IgD-negative memory B cell (primary cell): ENCODE data around the gene PGAP6. TPM values are rescaled to one million over a fixed set of nuclear protein-coding genes. Genes with fewer than 3 reads are reported as not detected.
"Not testable (repeated sequence)": the region's sequence is repeated elsewhere in the genome, so short reads cannot be mapped to it uniquely, and the experiment has no call there.

Source experiments
- H3K27ac Mint-ChIP-seq, 3 donors: one replicate each; pipeline ENCODE4 v1.8.0; 2020 to 2022; ENCODE audit warnings: mild to moderate bottlenecking in 3 of 3, mixed read lengths in 3 of 3, moderate library complexity in 1 of 3
- H3K27me3 Mint-ChIP-seq: one replicate; pipeline ENCODE4 v1.8.0; 2021; ENCODE audit warnings: mixed read lengths
- H3K36me3 Mint-ChIP-seq: one replicate; pipeline ENCODE4 v1.8.0; 2020; ENCODE audit warnings: mild to moderate bottlenecking, mixed read lengths
- H3K4me1 Mint-ChIP-seq, 3 donors: one replicate each; pipeline ENCODE4 v1.8.0; 2020 to 2022; ENCODE audit warnings: mixed read lengths in 3 of 3, mild to moderate bottlenecking in 1 of 3
- H3K4me3 Mint-ChIP-seq, 4 donors: one replicate each; pipeline ENCODE4 v1.8.0; 2020 to 2022; ENCODE audit warnings: mild to moderate bottlenecking in 4 of 4, mixed read lengths in 4 of 4, moderate library complexity in 3 of 4
- H3K9me3 Mint-ChIP-seq, 3 donors: one replicate each; pipeline ENCODE4 v1.8.0; 2020 to 2021; ENCODE audit warnings: mixed read lengths in 3 of 3, mild to moderate bottlenecking in 1 of 3
- polyA plus RNA-seq: library from polyadenylated mRNA; unstranded; fragments of 300-500 nt; fragmentation: Illumina TruSeq; gene quantifications from one replicate; pipeline ENCODE4 v1.2.3, GENCODE V29; 2021

Gene PGAP6
- polyA plus RNA-seq, 1 donor from 2014 or later, result 7.3 TPM

DNA sequence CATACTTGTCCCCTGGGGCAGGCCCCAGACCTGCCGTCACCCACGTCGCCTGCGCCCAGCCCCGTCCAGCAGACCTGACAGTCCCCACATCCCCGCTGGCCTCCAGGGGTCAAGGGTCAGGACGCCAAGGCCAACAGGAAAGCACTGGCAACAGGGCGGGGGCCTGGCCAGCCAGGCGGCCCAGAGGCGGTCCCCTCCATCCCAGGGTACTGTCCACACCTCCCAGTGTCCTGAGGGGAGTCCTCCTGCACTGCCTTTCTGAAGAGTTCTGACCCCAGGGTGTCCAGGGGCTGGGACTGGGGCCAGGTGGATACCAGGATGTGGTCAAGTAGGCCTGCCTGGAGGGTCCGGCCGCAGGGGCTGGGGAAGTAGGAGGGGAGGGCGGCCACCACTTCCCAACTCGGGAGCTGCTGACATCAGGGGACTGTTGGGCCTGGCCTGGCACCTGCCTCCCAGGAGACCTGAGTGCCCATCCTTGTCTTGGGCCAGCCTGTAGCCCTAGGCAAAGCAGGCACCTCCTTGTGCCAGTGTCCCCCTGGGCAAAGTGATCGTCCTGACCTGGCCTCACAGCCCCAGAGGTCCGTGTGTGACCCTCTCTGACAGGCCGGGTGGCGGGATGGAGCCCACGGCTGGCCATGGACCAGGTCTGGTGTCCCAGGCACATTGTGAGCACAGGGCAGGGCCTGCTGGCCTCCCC is 22.6 kb downstream of the PGAP6 start:
- H3K36me3 Mint-ChIP-seq, result no peaks in the 10 kb centered on the region
- H3K27me3 Mint-ChIP-seq, result peaks cover 6% of the 10 kb centered on the region
- H3K4me1 Mint-ChIP-seq, result peaks cover 3 to 5% (median 4%) of the 10 kb centered on the region in 3 donors

DNA sequence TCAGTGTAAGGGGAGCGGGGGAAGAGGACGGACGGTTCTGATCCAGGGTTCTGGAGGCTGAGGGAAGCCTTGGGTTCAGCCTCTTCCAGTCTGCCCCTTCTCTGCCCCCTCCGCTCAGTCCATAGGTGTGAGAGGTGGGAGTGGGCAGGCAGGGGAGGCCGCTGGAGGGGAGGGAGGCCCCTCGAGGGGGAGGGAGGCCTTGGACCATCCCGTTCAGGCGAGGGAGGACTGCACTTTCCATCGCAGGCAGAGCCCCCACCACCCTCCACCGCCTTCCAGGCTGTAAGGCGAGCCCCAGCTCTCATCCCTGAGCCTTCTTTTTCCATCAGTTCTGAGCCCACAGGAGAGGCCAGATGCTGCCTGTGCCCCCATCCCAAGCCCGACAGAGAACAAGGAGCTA is 25.0 kb downstream of the PGAP6 start:
- Mint-ChIP-seq H3K4me3 (peak overlapping the region in 1 of 4 donors; percentile 32), H3K4me1 (peaks cover 0 to 4% (median 1%) of the 10 kb centered on the region in 3 donors), H3K9me3 (no peaks in the 10 kb centered on the region), H3K27me3 (peaks cover 2% of the 10 kb centered on the region), H3K36me3 (no peaks in the 10 kb centered on the region), H3K27ac (no peak overlapping the region)

More for the DNA sequence above, 22.6 kb downstream of the PGAP6 start:
- Mint-ChIP-seq H3K9me3 (no peaks in the 10 kb centered on the region), H3K4me3 (no peak overlapping the region), H3K27ac (no peak overlapping the region)

DNA sequence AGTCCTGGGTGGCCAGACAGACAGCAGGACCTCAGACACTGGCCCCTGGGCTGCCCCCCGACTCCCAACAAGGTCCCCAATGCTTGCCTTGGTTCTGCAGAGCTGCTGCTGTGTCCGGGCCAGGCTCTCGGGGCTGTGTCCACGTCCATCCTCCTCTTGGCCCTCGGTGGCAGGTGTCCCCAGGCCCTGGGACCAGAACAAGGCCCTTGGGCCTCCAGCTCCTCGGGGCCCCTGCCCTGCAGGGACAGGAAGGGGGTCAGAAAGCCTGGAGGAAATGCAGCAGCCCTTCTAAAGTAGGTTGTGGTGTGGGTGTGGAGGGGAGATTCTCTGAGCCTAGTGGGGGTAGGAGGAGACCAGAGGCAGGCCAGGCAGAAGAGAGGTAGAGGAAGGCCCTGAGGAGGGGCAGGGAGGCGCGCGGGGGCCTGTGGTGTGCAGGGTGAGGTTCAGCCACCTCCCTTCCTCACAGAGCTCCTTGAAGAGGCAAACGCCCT is 26.8 kb downstream of the PGAP6 start:
- Mint-ChIP-seq H3K4me3 (peak overlapping the region in 2 of 4 donors; percentile 36 to 52), H3K27me3 (peaks cover 2% of the 10 kb centered on the region), H3K9me3 (no peaks in the 10 kb centered on the region), H3K4me1 (peaks cover 6 to 12% (median 7%) of the 10 kb centered on the region in 3 donors), H3K27ac (peak overlapping the region in 1 of 3 donors; percentile 41), H3K36me3 (no peaks in the 10 kb centered on the region)

DNA sequence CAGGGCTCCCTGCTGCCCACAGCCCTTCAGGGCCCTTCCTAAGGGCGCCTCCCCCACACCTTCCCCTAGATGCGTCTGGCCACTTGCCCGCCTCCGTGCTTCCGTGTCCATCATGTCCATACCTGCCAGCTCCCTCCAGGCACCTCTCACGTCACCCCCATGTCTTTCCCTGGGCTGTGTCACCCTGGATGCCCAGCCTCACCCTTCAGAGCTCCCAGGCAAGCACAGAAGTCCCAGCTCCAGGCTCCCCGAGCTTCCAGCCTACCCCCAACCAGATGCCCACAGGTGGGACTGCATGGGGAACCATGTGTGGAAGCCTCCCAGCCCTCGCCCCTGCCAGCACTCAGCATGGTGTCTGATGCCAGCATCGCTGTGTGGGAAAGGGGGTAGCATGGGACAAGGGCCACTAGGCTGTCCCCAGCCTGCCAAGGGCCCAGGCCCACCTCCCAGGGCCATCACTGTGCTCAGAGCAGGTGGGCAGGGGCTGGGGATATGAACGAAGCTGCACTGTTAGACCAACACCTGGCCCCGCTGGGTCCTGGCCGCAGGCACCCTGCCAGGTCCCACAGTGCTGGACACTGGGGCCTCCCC is 27.4 kb downstream of the PGAP6 start:
- H3K9me3 Mint-ChIP-seq, result no peaks in the 10 kb centered on the region
- H3K4me1 Mint-ChIP-seq, result peaks cover 9 to 14% (median 10%) of the 10 kb centered on the region in 3 donors
- peaks cover 2% of the 10 kb centered on the region for H3K27me3 Mint-ChIP-seq
- peak overlapping the region; percentile 62 to 84 (median 66) for H3K27ac Mint-ChIP-seq
- no peaks in the 10 kb centered on the region for H3K36me3 Mint-ChIP-seq
- H3K4me3 Mint-ChIP-seq, result peak overlapping the region in 2 of 4 donors; percentile 49 to 73

DNA sequence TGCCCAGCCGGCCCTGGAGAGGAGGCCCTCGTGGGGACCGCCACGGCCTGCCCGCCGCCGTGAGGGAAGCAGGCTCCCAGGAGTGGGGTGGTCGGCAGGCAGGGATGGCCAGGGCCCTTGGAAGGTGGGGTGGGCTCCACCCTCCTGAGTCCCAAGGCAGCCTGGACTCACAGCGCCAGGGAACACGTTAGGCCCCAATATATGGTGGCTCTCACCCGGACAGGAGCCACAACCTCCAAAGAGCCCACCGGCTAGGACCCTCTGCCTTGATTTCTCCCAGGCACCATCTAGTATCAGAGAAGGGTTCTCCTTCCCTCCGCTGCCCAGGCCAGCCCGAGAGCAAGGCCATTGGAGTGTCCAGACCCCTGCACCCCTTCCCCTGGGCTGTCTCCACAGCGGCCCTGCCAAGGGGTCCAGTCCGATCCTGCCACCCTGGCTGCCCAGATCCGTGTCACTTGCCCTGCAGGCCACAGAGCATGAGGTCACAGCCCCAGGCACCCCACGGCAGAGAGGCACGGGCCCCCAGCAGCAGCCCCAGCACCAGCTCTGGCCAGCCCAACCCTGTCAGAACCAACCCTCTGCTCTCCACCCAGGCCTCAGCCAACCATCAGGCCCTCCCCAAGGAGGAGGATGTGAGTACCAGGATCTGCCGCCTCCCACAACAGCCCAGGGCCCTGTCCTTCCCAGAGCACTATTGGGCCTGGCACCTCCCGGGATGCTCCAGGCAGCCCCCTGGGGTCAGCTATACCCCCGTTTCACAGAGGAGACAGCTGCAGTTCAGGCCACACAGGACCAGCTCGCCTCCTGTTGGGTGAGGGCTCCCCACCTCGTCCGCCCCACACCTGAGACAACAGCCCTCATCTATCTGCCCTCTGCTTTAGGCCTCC is 28.1 kb downstream of the PGAP6 start:
- H3K4me3 Mint-ChIP-seq, result peak overlapping the region in 2 of 4 donors; percentile 49 to 81
- H3K36me3 Mint-ChIP-seq, result no peaks in the 10 kb centered on the region
- H3K4me1 Mint-ChIP-seq, result peaks cover 13 to 15% (median 14%) of the 10 kb centered on the region in 3 donors
- no peaks in the 10 kb centered on the region for H3K9me3 Mint-ChIP-seq
- H3K27ac Mint-ChIP-seq, result peak overlapping the region in 2 of 3 donors; percentile 62 to 70
- H3K27me3 Mint-ChIP-seq, result peaks cover 2% of the 10 kb centered on the region

- Mint-ChIP-seq H3K9me3 (no peaks in the 10 kb centered on the region), H3K27ac (peak within 1 kb of the TSS; percentile 73 to 90 (median 83)), H3K27me3 (peaks cover 2% of the 10 kb centered on the region), H3K4me3 (peak within 1 kb of the TSS; percentile 83 to 96 (median 93)), H3K4me1 (peaks cover 14 to 21% (median 17%) of the 10 kb centered on the region in 3 donors), H3K36me3 (no peaks in the 10 kb centered on the region)
Measured at GRCh38 chr16:352547-353403, 29.0 kb downstream of the PGAP6 start, which contains the start of gene AXIN1. AXIN1 (minus strand) TSS chr16:352723; CDS start chr16:347025, 5,698 bp downstream.

GRCh38 chr16:351804-352520 is 29.8 kb downstream of the PGAP6 start:
- no peaks in the 10 kb centered on the region for H3K9me3 Mint-ChIP-seq
- peak overlapping the region; percentile 50 to 90 (median 59) for H3K27ac Mint-ChIP-seq
- peaks cover 2% of the 10 kb centered on the region for H3K27me3 Mint-ChIP-seq
- H3K4me3 Mint-ChIP-seq, result peak overlapping the region; percentile 83 to 96 (median 93)
- H3K4me1 Mint-ChIP-seq, result peaks cover 18 to 29% (median 23%) of the 10 kb centered on the region in 3 donors
- peaks cover 1% of the 10 kb centered on the region for H3K36me3 Mint-ChIP-seq

DNA sequence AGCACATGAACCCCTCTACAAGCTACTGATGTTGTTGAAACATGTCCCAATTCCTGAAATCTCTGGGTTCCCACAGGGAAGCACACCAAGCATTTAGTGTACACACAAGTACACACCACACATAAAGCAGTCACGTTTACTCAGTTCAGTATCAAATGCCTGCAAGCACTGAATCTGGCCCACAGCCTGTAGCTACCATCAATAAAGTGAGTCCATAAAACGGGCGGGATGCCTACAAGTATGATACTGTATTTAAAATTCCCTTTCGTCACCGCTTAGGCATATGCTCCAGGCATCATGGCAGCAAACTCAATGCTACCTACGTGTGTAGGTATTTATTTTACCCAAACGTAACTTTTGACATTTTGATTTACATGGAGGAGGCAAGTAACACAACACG is 31.6 kb downstream of the PGAP6 start:
- H3K4me3 Mint-ChIP-seq, result peak overlapping the region in 3 of 4 donors; percentile 6 to 96 (median 18)
- peaks cover 2% of the 10 kb centered on the region for H3K36me3 Mint-ChIP-seq
- H3K4me1 Mint-ChIP-seq, result peaks cover 22 to 33% (median 23%) of the 10 kb centered on the region in 3 donors
- peak overlapping the region in 1 of 3 donors; percentile 52 for H3K27ac Mint-ChIP-seq
- no peaks in the 10 kb centered on the region for H3K27me3 Mint-ChIP-seq
- H3K9me3 Mint-ChIP-seq, result no peaks in the 10 kb centered on the region

DNA sequence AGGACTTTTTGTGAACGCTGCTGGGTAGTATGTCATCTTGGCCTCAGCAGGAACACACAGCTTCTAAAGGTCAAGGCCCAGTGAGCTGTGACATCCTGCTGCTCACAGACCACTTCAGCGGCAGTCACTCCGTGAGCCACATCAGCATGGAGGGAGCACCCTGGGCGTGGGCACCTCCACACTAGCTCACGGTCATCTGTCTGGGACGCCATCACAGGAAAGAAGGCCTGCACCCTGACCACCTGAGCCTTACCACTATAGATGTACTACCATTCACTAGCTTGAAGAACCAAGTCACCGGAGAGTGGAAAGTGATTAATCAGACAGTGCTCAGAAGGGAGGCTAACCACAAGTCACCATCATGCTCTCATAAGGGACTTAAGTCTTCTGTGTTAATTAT is 32.6 kb downstream of the PGAP6 start:
- H3K27ac Mint-ChIP-seq, result no peak overlapping the region
- no peaks in the 10 kb centered on the region for H3K9me3 Mint-ChIP-seq
- H3K4me3 Mint-ChIP-seq, result peak overlapping the region in 2 of 4 donors; percentile 43 to 96
- peaks cover 27 to 34% (median 27%) of the 10 kb centered on the region in 3 donors for H3K4me1 Mint-ChIP-seq
- no peaks in the 10 kb centered on the region for H3K27me3 Mint-ChIP-seq
- H3K36me3 Mint-ChIP-seq, result peaks cover 4% of the 10 kb centered on the region

- H3K27ac Mint-ChIP-seq, H3K9me3 Mint-ChIP-seq, H3K27me3 Mint-ChIP-seq, H3K36me3 Mint-ChIP-seq, H3K4me3 Mint-ChIP-seq: not testable (repeated sequence)
- peaks cover 25 to 34% (median 27%) of the 10 kb centered on the region in 3 donors for H3K4me1 Mint-ChIP-seq
Measured at GRCh38 chr16:348495-348894, 33.3 kb downstream of the PGAP6 start.

GRCh38 chr16:347203-347602 is 34.6 kb downstream of the PGAP6 start:
- Mint-ChIP-seq H3K4me1 (peaks cover 27 to 38% (median 27%) of the 10 kb centered on the region in 3 donors), H3K36me3 (peaks cover 7% of the 10 kb centered on the region), H3K27me3 (no peaks in the 10 kb centered on the region), H3K9me3 (no peaks in the 10 kb centered on the region), H3K4me3 (peak overlapping the region in 1 of 4 donors; percentile 40), H3K27ac (peak overlapping the region in 2 of 3 donors; percentile 3 to 40)

DNA sequence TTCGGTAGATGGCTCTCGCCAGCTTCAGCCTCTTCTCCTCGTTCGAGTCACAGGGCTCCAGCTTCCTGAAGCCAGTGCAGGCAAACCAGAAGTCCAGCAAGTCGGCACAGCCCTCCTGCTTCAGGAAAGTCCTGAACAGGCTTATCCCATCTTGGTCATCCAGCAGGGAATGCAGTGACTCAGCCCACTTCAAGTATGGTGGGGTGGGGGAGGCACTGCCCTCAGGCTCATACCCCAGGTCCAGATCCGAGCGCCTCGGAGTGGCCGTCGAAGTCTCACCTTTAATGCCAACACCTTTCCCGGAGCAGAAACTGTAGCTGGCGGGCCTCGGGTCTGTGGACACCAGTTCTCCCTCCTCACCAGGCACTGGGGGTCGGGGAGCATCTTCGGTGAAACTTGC is 35.2 kb downstream of the PGAP6 start:
- H3K36me3 Mint-ChIP-seq, result peaks cover 10% of the 10 kb centered on the region
- no peaks in the 10 kb centered on the region for H3K27me3 Mint-ChIP-seq
- H3K4me1 Mint-ChIP-seq, result peaks cover 25 to 40% (median 27%) of the 10 kb centered on the region in 3 donors
- H3K9me3 Mint-ChIP-seq, result no peaks in the 10 kb centered on the region
- peak overlapping the region in 1 of 4 donors; percentile 40 for H3K4me3 Mint-ChIP-seq
- no peak overlapping the region for H3K27ac Mint-ChIP-seq

DNA sequence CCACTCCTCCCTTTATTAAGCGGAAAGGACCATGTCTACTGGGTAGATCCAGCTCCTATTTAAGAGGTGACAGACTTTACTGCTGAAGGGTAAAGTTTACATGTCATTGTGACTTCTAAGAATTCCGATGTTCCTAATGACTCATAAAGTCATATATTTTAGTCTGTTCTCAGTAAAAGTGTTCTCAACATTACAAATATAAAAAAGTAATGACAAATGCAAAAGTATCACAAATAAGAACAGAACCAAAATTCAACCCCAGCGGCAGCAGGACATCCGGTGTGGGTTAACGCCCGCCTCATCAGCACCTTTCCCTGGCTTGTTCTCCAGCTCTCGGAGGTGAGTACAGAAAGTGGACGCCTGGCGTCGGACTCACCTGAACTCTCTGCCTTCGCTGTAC is 36.0 kb downstream of the PGAP6 start:
- H3K27ac Mint-ChIP-seq, result no peak overlapping the region
- peaks cover 10% of the 10 kb centered on the region for H3K36me3 Mint-ChIP-seq
- H3K4me3 Mint-ChIP-seq, result peak overlapping the region in 1 of 4 donors; percentile 43
- no peaks in the 10 kb centered on the region for H3K9me3 Mint-ChIP-seq
- H3K4me1 Mint-ChIP-seq, result peaks cover 23 to 39% (median 26%) of the 10 kb centered on the region in 3 donors
- H3K27me3 Mint-ChIP-seq, result no peaks in the 10 kb centered on the region
